HG03378 (cell line): ENCODE measurements around the gene MUC20.
"Not testable (repeated sequence)": the region's sequence is repeated elsewhere in the genome, so short reads cannot be mapped to it uniquely, and the experiment has no call there.

Experiments used
- ATAC-seq: cut with Tn5 transposase; IDR thresholded peaks from one replicate; pipeline ENCODE4 v1.9.1; 2021; ENCODE audit warnings: mild to moderate bottlenecking, moderate library complexity; ENCODE audit not compliant: unreplicated experiment

Gene MUC20

DNA sequence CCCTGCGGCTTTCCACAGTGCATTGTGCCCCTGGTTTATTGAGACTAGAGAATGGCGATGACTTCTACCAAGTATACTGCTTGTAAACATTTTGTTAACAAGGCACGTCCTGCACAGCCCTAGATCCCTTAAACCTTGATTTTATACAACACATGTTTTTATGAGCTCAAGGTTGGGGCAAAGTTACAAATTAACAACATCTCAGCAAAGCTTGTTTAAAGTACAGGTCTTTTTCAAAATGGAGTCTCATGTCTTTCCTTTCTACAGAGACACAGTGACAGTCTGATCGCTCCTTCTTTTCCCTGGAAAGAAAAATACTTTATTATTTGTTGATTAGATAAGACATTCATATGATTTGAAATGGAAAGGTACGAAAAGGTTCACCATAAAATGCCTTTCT lies 8.0 kb downstream of the MUC20 start:
- not testable (repeated sequence) for ATAC-seq

- ATAC-seq: no peak
Observed at GRCh38 chr3:195729476-195730251, 8.9 kb downstream of the MUC20 start.

DNA sequence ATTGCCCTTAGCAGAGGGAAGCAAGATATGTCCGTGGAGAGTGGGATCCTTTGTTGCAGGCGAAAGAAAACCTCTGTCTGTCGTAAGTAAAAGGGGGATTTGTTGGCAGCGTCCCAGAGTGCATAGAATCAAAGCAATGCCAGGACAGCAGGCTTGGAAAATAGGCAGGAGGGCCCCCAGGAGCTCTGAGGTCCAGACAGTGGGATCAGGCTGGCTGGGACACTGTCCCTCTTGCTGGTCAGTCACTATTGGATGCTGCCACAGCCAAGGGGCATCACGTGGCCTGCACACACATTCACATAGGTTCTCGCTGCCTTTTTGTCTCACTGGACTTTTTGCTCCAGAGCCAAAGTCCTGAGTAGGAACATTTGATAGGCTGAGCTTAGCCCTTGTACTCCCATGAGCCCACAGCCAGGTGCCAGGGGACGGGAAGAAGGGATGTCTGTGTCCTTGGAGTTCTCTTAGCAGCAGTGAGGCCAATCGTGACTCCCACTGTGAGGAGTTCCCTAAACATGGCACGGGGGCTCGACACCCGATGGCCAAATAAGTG lies 10.7 kb downstream of the MUC20 start:
- no peak for ATAC-seq

GRCh38 chr3:195732940-195733339 lies 12.2 kb downstream of the MUC20 start:
- no peak for ATAC-seq

DNA sequence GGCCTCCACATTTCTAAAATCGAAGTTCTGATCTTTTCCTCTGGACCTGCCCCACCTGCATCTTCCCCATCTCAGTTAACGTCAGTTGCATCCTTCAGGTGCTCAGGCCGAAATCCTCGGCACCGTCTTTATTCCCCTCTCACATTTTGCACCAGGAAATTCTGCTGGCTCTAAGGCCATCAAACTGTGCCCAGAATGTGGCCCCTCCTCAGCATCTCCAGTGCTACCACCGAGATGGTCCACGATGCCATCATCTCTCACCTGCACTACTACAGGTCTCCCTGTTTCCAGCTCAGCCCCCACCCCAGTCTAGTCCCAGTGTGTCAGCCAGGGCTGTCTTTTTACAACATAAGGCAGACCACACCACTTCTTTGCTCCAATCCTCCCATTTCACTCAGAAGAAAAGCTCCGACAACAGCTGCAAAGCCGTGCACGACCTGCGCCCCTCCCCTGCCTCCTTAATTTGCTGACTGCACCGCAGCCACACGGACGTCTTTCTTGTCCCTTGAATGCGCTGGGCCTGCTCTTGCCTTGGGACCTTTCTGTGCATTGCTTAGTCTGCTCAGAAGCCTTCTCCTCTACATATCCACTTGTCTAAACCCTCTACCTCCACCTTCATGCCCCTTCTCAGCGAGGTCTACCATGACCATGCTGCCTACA lies 14.4 kb downstream of the MUC20 start:
- ATAC-seq: no peak

GRCh38 chr3:195736866-195737490 lies 16.2 kb downstream of the MUC20 start:
- no peak for ATAC-seq

DNA sequence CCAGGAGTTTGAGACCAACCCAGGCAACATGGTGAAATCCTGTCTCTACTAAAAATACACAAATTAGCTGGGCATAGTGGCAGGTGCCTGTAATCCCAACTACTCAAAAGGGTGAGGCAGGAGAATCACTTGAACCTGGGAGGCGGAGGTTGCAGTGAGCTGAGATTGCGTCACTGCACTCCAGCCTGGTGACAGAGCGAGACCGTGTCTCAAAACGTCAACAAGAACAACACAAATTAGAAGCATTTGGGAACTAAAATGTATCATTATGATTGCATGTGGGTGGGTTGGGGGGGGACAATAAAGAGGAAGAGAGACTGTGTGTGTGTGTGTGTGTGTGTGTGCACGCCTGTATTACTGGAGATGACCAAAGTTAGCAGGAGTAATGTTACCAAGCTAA lies 17.0 kb downstream of the MUC20 start:
- ATAC-seq: not testable (repeated sequence)

- ATAC-seq: no peak
Observed at GRCh38 chr3:195738274-195739044, 17.7 kb downstream of the MUC20 start.

- no peak for ATAC-seq
Observed at GRCh38 chr3:195739561-195740111, 18.9 kb downstream of the MUC20 start.

DNA sequence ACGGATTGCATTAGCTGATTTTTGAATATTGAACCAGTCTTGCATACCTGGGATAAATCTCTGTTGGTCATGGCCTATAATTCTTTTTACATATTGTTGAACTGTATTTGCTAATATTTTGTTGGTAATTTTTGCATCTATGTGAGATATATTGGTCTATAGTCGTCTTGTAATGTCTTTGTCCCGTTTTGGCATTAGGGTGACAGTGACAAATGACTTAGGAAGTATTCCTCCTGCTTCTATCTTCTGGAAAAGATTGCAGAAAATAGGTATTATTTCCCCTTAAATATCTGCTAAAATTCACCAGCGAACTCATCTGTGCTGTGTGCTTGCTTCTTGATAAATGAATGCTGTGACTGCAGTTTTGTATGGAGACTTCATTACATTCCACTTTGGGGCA lies 23.7 kb downstream of the MUC20 start:
- no peak for ATAC-seq

GRCh38 chr3:195746346-195746745 lies 25.6 kb downstream of the MUC20 start:
- ATAC-seq: no peak

DNA sequence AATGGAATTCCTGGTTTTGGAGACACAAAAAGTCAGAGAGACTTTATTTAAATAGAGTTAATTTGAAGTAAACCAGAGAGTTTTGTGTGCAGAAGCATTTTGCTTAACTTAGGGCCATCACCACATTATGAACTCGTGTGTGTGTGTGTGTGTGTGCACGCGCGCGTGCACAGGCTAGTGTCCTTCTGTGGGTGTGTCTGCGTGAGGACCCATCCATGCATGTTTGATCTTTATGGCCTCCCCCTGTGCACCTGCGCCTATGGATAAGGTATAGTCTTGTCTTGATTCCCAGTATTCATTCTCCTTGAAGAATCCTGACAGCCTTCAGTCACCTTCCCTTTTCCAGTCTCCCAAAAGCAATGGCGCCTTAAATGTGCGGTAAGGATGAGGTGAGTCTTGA lies 26.0 kb downstream of the MUC20 start:
- no peak for ATAC-seq

GRCh38 chr3:195748661-195749060 lies 27.9 kb downstream of the MUC20 start:
- ATAC-seq: no peak

GRCh38 chr3:195749101-195749500 lies 28.3 kb downstream of the MUC20 start:
- ATAC-seq: not testable (repeated sequence)

- no peak for ATAC-seq
Observed at GRCh38 chr3:195750797-195751520, 30.2 kb downstream of the MUC20 start.

DNA sequence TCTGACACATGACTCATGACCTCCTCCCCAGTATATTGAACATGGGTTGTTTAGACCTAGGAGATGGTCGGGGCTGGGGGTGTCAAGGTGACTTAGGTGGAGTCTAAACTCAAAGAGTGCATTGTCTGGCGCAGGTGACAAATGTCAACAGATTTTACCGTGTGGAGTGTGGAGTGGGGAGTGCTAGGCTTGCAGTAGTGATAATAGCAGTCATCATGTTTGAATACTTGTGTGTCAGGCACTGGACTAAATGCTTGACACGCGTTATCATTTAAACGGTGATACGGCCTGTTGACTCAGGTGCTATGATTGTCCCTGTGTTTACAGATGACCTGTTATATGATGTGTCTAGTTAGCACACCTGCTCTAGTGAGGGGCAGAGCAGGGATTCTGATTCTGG lies 30.8 kb downstream of the MUC20 start:
- ATAC-seq: no peak

- no peak for ATAC-seq
Observed at GRCh38 chr3:195752066-195752465, 31.3 kb downstream of the MUC20 start.

- no peak for ATAC-seq
Observed at GRCh38 chr3:195752546-195753331, 32.0 kb downstream of the MUC20 start.

GRCh38 chr3:195753581-195753980 lies 32.8 kb downstream of the MUC20 start:
- no peak for ATAC-seq
